HG02885 (cell line): ENCODE data around the gene MYL9.

Source experiments
- ATAC-seq: cut with Tn5 transposase; IDR thresholded peaks from one replicate; pipeline ENCODE4 v1.9.1; 2021; ENCODE audit warnings: mild to moderate bottlenecking; ENCODE audit not compliant: unreplicated experiment, poor library complexity

The MYL9 gene

DNA sequence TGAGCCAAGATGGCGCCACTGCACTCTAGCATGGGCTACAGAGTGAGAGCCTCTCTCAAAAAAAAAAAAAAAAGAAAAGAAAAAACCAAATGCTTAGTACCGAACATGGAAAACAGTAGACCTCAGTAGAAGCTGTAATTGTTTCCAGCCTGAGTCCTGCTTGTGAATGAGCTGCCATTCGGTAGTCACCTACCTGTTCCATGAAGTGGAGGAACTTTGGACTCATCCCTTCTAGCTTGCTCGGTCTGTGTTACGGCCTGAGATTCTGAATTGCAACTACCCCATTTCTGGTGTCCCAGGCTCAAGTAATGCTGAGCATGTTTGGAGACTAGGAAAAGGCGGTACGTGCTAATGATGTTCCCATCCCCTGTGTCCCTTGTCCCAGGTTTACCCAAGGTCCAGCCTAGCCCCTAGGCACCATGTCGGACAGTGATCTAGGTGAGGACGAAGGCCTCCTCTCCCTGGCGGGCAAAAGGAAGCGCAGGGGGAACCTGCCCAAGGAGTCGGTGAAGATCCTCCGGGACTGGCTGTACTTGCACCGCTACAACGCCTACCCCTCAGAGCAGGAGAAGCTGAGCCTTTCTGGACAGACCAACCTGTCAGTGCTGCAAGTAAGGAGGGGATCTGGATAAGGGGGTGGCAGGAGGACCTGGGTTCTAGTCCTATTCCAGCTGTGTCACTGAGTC lies 37.2 kb downstream of the MYL9 start:
- ATAC-seq, result no peak

DNA sequence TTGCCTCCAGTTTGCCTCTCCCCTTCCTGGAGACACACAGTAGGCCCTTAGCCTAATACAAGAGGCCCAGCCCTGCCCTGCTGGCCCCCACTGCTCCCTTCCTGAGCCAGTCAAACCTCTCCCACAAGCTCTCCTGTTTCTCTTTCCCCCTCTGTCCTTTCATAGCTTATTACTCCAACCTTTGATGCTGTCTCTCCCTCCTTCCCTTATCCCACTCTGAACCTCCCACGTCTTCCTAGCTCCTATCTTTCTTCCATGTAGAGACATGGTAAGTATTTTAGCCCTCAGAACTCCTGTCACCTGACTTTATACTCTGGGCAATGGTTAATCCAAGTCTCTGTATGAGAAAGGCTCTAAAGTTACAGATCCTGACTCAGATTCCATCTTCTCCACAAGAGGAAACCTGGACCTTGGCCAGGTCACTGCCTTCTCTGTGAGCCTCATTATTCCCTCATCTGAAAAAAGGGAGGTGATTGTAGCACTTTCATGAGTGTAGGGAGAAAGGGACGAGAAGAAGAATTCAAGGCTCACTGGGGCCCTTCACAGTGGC lies 38.8 kb downstream of the MYL9 start:
- no peak for ATAC-seq

DNA sequence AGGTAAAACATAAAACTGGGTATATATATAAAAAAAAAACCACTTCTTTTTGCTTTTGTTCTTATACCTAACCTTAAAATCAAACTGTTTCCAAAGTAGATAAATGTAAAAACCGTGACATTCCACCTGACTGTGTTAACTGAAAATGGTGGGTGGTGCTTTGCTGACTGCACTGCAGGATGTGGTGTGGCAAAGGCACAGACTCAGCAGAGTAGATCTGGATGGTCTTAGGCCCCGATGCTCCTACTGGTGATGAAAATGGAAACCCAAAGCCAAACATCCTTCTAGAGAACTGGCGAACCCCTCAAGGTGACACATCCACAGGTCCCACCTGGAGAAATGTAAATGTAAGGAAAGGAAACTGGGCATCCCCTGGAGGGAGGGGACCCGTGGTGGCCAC lies 41.0 kb downstream of the MYL9 start:
- ATAC-seq, result no peak

DNA sequence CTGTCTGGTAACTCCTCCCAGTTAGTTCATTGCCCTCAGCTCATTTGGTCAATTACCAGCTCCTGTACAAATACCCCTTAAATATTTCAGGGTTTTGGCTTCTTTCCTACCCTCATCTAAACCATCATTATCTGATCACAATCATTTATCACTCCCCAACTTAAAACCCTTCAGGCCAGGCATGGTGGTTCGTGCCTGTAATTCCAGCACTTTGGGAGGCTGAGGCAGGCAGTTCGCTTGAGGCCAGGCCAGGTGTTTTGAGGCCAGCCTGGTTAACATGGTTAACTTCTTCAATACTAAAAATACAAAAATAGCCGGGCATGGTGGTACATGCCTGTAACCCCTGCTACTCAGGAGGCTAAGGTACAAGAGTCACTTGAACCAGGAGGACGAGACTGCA lies 41.5 kb downstream of the MYL9 start:
- ATAC-seq, result no peak

GRCh38 chr20:36584018-36584481 lies 42.7 kb downstream of the MYL9 start:
- no peak for ATAC-seq

GRCh38 chr20:36585410-36586125 lies 44.2 kb downstream of the MYL9 start:
- no peak for ATAC-seq

- ATAC-seq, result no peak
Measured at GRCh38 chr20:36587388-36588070, 46.2 kb downstream of the MYL9 start.

DNA sequence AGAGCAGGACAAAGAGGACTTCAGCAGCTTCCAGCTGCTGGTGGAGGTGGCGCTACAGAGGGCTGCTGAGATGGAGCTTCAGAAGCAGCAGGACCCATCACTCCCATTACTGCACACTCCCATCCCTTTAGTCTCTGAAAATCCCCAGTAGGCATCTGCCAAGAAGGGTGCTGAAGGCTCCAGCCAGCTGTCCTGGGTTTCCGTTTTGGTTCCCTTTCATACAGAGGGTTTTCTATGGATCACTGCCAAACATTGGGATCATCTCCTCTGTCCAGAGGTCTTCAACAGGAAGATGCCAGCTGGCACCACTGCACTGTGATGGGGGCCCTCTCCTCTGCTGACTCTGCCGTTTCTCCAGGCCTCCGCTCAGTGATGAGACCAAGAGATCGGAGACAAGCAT lies 50.0 kb downstream of the MYL9 start:
- no peak for ATAC-seq

- ATAC-seq, result no peak
Measured at GRCh38 chr20:36591854-36592641, 50.7 kb downstream of the MYL9 start.

- no peak for ATAC-seq
Measured at GRCh38 chr20:36593347-36593929, 52.1 kb downstream of the MYL9 start.

DNA sequence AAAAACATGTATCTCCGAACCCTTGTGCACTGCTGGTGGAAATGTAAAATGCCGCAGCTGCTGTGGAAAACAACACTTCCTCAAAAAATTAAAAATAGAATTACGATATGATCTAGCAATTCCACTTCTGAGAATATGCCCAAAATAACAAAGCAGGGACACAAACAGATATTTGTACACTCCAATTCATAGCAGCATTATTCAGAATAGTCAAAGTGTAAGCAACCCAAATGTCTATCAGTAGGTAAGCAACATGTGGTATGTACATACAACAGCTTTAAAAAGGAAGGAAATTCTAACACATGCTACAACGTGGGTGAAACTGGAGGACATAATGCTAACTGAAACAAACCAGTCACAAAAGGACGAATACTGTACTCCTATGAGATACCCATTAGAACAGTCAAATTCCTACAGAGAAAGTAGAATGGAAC lies 58.6 kb downstream of the MYL9 start:
- no peak for ATAC-seq
